ENCODE measurements around the gene OR9A2. TPM values are rescaled to one million over a fixed set of nuclear protein-coding genes. Genes with fewer than 3 reads are reported as not detected.

OR9A2 gene
- total and polyA plus RNA-seq, 4 donors, result 0.82 TPM; not detected in 3

- TF ChIP-seq CTCF (IDR thresholded peaks at IDR 0.05; ENCODE audit: control extremely low read depth, extremely low read depth), result no peak
- no peak overlapping the region for H3K4me3 ChIP-seq
- peaks cover 0 to 3% (median 0%) of the 10 kb centered on the region in 4 donors for H3K9me3 ChIP-seq (ENCODE audit: control insufficient read depth in 4 of 4, insufficient read depth in 3 of 4, low read length in 3 of 4)
- peaks cover 0 to 4% (median 0%) of the 10 kb centered on the region in 3 donors for H3K27me3 ChIP-seq (ENCODE audit: control insufficient read depth in 3 of 3, insufficient read depth in 3 of 3, low read length in 2 of 3)
- no peak for ATAC-seq (ENCODE audit: insufficient read depth, low FRiP score)
- no peaks in the 10 kb centered on the region for H3K36me3 ChIP-seq (ENCODE audit: control insufficient read depth in 4 of 4, insufficient read depth in 4 of 4, low read length in 4 of 4)
- no peak overlapping the region for H3K27ac ChIP-seq (ENCODE audit: low read depth in 1 of 2, low read length in 1 of 2)
- WGBS, 2 donors, result 65 to 80% methylated on average over 3 of the region's 3 CpGs
- no peaks in the 10 kb centered on the region for H3K4me1 ChIP-seq (ENCODE audit: control insufficient read depth in 5 of 5, insufficient read depth in 5 of 5, low read length in 5 of 5)
- DNase-seq, result no peak
- no peak overlapping the region for H3K9ac ChIP-seq (ENCODE audit: insufficient read depth in 1 of 2, low read length in 2 of 2)
These were observed 27.7 kb upstream of the OR9A2 start for GRCh38 chr7:143054621-143055020.

GRCh38 chr7:143052041-143052440, 25.1 kb upstream of the OR9A2 start, which contains the start of gene OR6V1:
Gene OR6V1 (plus strand): TSS chr7:143052341. CDS start chr7:143052341, 0 bp downstream.
- Histone ChIP-seq H3K4me3 (no peak within 1 kb of the TSS), H3K4me1 (ENCODE audit: control insufficient read depth in 5 of 5, insufficient read depth in 5 of 5, low read length in 5 of 5) (no peaks in the 10 kb centered on the region), H3K27me3 (ENCODE audit: control insufficient read depth in 3 of 3, insufficient read depth in 3 of 3, low read length in 2 of 3) (peaks cover 0 to 4% (median 0%) of the 10 kb centered on the region in 3 donors), H3K27ac (ENCODE audit: low read depth in 1 of 2, low read length in 1 of 2) (no peak within 1 kb of the TSS), H3K36me3 (ENCODE audit: control insufficient read depth in 4 of 4, insufficient read depth in 4 of 4, low read length in 4 of 4) (no peaks in the 10 kb centered on the region), H3K9me3 (ENCODE audit: control insufficient read depth in 4 of 4, insufficient read depth in 3 of 4, low read length in 3 of 4) (peaks cover 0 to 3% (median 0%) of the 10 kb centered on the region in 4 donors), H3K9ac (ENCODE audit: insufficient read depth in 1 of 2, low read length in 2 of 2) (no peak within 1 kb of the TSS)
- no peak for ATAC-seq (ENCODE audit: insufficient read depth, low FRiP score)
- DNase-seq, result no peak
- no peak for TF ChIP-seq CTCF (IDR thresholded peaks at IDR 0.05; ENCODE audit: control extremely low read depth, extremely low read depth)
- WGBS, 2 donors, result 88 to 92% methylated on average over 4 of the region's 4 CpGs

GRCh38 chr7:143050931-143051330, 24.0 kb upstream of the OR9A2 start:
- 51 to 76% methylated on average over 9 of the region's 9 CpGs for WGBS, 2 donors
- peaks cover 0 to 3% (median 0%) of the 10 kb centered on the region in 4 donors for H3K9me3 ChIP-seq (ENCODE audit: control insufficient read depth in 4 of 4, insufficient read depth in 3 of 4, low read length in 3 of 4)
- H3K4me1 ChIP-seq (ENCODE audit: control insufficient read depth in 5 of 5, insufficient read depth in 5 of 5, low read length in 5 of 5), result no peaks in the 10 kb centered on the region
- H3K4me3 ChIP-seq, result no peak overlapping the region
- ATAC-seq (ENCODE audit: insufficient read depth, low FRiP score) (no peak), DNase-seq (no peak)
- TF ChIP-seq CTCF (IDR thresholded peaks at IDR 0.05; ENCODE audit: control extremely low read depth, extremely low read depth), result no peak
- H3K27me3 ChIP-seq (ENCODE audit: control insufficient read depth in 3 of 3, insufficient read depth in 3 of 3, low read length in 2 of 3), result peaks cover 0 to 4% (median 0%) of the 10 kb centered on the region in 3 donors
- H3K9ac ChIP-seq (ENCODE audit: insufficient read depth in 1 of 2, low read length in 2 of 2), result no peak overlapping the region
- no peaks in the 10 kb centered on the region for H3K36me3 ChIP-seq (ENCODE audit: control insufficient read depth in 4 of 4, insufficient read depth in 4 of 4, low read length in 4 of 4)
- H3K27ac ChIP-seq (ENCODE audit: low read depth in 1 of 2, low read length in 1 of 2), result no peak overlapping the region

GRCh38 chr7:143049362-143049761, 22.4 kb upstream of the OR9A2 start:
- no peaks in the 10 kb centered on the region for H3K4me1 ChIP-seq (ENCODE audit: control insufficient read depth in 5 of 5, insufficient read depth in 5 of 5, low read length in 5 of 5)
- H3K27ac ChIP-seq (ENCODE audit: low read depth in 1 of 2, low read length in 1 of 2), result peak overlapping the region in 1 of 2 donors; percentile 26
- H3K27me3 ChIP-seq (ENCODE audit: control insufficient read depth in 3 of 3, insufficient read depth in 3 of 3, low read length in 2 of 3), result peaks cover 0 to 3% (median 0%) of the 10 kb centered on the region in 3 donors
- no peak overlapping the region for H3K9ac ChIP-seq (ENCODE audit: insufficient read depth in 1 of 2, low read length in 2 of 2)
- ATAC-seq (ENCODE audit: insufficient read depth, low FRiP score), result no peak
- H3K4me3 ChIP-seq, result no peak overlapping the region
- peak in 1 of 3 donors; percentile 30 for DNase-seq
- 30% methylated on average over 4 of the region's 4 CpGs for WGBS, 2 donors
- H3K36me3 ChIP-seq (ENCODE audit: control insufficient read depth in 4 of 4, insufficient read depth in 4 of 4, low read length in 4 of 4), result no peaks in the 10 kb centered on the region
- no peak for TF ChIP-seq CTCF (IDR thresholded peaks at IDR 0.05; ENCODE audit: control extremely low read depth, extremely low read depth)
- peaks cover 0 to 3% (median 0%) of the 10 kb centered on the region in 4 donors for H3K9me3 ChIP-seq (ENCODE audit: control insufficient read depth in 4 of 4, insufficient read depth in 3 of 4, low read length in 3 of 4)
